Activated effector memory CD4-positive, alpha-beta T cell treated with Interleukin-2 at 50 U/mL for 16 hours (primary cell): ENCODE data around the gene KCNMB2.
"Not testable (repeated sequence)": the region's sequence is repeated elsewhere in the genome, so short reads cannot be mapped to it uniquely, and the experiment has no call there.

ENCODE experiments used
- DNase-seq: peaks from one replicate; pipeline ENCODE4 v3.0.0-alpha.2; 2020

Gene KCNMB2

DNA sequence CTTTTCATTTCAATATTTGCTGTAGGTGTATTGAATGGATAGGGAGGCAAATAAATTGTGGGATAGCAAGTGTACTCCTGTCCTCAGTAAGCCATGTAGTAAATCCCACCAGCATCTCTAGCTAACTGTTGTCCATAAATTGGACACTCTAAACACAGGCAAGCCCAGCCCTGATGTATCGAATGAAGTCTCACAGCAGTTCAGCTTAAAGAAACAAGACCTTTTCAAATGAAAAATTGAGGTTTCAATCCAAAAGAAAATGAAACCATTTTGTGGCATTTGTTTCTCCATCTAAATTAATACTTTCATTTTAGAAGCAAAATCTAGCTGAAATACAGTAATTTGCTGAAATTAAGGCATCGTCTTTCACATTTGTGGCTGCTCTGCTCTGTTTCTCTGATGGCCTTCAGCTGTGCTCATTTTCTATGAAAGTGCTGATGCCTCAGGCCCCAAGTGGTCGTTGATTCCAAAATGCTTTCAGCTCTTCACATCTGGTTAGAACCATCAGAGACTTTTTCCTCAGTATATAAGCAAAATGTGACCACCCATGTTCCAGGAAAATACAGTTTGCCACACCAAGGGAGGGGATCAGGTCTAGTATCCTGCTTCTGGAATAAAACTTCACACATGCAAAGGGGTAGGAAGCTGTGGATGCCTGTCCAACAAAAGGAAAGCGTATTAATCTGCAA lies 290.3 kb downstream of the KCNMB2 start:
- no peak for DNase-seq

DNA sequence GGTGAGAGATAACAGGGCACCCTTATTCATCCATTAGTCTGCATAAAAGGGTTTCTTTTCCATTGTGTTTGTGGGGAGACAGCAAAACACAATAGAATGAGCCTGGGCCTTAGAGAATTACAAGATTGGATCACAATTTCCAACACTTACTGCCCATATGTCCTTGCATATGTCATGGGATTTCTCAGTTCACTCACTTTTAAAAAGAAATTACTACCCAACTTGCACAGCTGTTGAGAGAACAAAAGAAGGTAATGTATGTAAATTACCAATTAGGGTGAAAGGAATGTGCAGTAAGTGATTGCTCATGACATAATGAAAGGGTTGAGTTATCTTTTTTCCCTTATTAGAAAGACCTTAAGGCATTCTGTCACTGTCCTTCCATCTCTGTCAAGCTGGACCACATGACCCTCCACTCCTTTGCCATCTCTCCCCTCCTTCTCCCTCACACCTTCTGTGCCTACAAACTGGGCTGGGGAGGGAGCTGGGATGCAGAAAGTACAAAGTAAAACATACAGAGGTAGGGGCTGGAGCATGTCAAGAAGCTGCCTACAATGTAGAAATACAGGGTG lies 291.1 kb downstream of the KCNMB2 start:
- DNase-seq, result no peak

DNA sequence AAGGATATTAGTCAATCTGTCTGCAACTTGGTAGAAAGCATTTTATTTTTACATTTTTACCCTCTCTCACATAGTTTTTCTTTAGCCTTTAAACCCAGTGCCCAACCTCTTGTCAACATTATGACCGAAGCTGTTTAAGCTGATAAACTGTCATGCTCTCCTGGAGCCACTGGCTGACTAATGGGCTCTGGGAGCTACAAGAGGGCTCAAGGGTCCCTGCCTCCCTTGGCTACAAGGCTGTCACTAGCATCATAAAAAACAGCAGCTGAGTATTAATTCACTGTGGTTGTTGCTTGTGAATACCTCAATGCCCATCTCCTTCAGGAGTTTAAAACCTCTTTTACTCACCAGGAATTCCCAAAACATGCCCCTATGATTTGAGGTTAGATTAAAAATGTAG lies 297.5 kb downstream of the KCNMB2 start:
- DNase-seq, result no peak

DNA sequence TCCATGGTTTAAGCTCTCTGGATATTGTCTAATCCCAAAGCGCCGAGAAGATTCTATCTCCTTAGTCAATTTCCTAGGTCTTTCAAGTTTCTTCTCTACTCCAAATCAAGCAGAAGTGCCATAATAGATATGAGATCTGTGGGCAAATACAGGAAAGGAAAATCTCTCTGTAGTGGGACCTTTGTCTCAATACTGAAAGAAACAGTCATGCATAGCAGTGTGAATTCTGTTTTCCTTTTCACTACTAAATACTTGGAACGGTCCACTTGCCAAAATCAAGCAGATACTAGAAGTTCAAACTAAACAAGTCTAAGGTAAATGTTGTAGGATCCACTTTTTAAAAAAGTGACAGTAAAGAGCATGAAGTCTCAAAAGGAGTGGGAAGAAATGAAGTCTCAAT lies 298.8 kb downstream of the KCNMB2 start:
- no peak for DNase-seq

DNA sequence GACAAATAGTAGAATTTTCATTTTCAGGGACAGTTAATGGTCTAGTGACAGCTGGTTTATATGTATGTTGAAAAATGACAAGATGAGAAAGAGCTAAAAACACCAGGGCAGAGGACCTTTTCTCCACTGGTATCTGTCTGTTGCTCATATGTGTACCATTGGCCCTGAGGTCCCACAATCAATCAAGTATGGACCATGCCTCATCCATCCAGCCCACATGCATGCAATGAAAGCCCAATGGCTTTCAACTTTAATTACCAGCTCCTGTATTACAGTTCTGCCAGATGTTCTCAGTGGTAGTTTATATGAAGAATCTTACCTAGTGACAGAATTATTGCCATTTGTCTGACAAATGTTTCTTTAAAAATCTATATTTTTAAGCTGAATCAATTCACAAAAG lies 301.3 kb downstream of the KCNMB2 start:
- no peak for DNase-seq

DNA sequence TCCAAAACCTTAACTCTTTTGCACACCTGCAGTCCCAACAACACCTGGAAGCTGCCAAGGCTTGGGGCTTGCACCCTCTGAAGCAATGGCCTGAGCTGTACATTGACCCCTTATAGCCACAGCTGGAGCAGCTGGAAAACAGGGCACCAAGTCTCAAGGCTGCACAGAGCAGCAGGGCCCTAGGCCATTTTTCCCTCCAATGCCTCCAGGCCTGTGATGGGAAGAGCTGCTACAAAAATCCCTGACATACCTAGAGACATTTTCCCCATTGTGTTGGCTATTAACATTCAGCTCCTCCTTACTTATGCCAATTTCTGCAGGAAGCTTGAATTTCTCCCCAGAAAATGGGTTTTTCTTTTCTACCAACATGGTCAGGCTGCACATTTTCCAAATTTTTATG lies 304.4 kb downstream of the KCNMB2 start:
- DNase-seq, result no peak

DNA sequence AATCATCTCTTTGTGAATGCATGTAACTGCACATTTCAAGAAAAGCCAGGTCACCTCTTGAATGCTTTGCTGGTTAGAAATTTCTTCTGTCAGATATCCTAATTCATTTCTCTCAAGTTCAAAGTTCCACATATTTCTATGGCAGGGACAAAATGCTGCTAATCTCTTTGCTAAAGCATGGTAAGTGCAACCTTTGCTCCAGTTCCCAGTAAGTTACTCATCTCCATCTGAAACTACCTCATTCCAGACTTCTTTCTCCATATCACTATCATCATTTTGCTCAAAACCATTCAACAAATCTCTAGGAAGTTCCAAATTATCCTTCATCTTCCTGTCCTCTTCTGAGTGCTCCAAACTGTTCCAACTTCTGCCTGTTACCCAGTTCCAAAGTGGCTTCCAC lies 304.8 kb downstream of the KCNMB2 start:
- no peak for DNase-seq

DNA sequence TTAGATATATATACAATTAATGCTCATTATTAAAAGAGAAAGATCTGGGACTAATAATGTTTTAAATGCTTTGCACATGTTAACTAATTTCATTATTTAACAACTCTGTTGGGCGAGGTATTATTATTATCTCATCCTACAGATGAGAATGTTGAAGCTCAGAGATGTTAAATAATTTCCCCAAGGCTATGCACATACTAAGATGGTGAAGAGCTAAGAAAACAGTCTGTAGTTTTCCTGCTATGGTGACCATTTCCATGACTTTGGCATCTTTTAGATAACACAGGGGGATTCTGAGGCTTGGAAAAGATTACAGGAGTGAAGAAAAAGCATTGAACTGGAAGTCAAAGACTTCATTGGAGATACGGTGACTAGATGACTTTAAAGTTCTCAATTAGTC lies 308.7 kb downstream of the KCNMB2 start:
- DNase-seq, result no peak

DNA sequence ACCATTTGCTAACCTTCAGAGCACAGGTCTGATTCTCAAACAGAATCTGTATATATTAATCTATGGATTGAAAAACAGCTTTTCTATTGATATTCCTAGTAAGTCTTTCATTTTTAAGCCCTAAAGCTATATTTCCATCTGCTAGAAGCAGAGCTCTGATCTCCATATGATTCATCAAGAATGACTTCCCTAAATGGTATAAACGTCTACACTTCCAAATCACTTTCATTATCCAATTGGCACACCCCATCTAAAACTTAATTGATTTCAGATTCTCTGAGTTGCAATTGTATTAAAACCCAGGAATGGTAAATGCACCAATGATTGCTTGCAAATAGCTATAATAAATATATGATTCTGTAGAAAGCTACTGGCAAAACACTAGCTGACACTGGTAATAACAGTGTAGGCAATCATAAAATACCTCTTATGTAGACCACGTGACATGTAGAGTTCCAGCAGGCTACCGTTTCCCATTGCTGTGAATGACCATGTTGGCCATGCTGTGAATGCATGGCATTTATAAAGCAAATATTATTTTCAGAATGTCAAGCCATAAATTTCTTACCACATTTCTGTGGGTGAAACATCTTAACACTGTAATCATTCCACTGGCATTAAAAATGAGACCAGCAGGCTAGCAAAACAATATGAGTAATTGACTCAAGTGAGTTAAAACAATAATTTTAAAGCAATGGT lies 309.3 kb downstream of the KCNMB2 start:
- no peak for DNase-seq

DNA sequence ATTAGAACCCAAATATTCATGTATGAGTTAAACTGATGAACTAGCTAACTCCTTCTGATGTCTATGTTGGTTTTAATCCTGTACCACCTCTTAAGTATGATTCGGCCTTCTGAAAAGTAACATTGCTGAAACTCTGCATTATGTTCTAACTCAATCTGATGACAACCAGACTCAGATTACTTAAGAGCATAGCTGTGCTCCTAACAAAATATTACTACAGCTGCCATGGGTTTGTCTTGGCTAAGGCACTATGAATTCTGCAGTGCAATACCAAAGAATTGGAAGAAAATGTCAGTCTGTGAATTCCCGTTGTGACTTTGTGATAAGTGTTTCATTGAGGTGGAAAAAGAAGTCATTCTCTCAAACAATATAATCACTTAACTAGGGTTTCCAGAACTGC lies 311.0 kb downstream of the KCNMB2 start:
- no peak for DNase-seq

DNA sequence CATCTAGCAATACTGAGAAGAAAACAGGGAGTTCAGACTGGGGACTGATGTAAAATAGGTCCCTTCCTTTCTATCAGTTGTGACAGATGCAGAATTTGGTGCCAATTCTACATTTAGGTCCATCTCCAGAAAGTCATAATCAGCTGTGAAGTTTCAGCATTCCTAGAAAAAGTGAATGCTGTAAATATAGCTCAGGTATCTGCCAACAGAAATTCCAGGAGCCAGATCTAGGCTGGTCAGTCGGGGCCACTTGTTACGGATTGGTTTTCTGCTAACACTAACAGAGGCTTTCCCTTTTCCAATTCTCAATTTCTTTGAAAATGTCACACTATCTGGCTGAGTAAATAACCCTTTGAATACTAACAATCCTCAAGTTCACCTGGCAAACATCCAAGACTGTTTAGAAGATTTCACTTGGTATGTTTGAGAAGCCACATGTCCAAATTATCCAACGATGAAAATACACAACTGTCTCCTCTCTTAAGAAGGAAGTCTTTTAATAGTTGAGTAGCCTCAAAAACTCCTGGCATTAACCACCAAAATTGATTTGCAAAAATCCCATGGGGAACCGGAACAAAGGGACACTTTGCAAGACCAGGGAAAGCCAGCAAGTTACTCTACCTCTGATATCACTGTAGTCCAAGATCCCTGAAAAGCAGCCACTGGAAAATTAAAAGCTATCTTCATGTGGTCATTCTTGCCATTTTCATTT lies 313.1 kb downstream of the KCNMB2 start:
- no peak for DNase-seq

DNA sequence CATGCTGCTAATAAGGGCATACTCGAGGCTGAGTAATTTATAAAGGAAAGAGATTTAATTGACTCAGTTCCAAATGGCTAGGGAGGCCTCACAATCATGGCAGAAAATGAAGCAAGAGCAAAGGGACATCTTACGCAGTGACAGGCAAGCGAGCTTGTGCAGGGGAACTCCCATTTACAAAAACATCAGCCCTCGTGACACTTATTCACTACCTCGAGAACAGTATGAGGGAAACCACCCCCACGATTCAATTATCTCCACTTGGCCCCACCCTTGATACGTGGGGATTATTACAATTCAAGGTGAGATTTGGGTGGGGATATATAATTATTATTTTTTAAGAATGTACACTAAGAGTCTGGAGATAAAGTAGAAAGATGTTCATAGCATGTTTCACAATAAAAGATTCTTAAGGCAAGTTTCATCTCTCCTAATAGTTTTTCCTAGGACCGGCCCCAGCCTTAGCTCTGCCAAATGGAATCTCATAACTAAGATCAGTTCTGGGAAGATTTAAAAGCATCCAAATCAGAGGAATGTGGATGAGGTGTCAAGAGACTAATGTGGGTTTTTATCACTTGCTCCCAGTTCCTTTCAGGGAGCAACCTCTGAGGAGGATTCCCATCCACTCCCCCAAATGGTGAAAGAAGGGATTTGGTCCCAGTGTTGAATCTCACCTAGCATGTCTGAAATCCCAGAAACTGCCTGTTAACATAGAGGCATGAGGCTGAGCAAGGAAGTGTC lies 314.4 kb downstream of the KCNMB2 start:
- no peak for DNase-seq

DNA sequence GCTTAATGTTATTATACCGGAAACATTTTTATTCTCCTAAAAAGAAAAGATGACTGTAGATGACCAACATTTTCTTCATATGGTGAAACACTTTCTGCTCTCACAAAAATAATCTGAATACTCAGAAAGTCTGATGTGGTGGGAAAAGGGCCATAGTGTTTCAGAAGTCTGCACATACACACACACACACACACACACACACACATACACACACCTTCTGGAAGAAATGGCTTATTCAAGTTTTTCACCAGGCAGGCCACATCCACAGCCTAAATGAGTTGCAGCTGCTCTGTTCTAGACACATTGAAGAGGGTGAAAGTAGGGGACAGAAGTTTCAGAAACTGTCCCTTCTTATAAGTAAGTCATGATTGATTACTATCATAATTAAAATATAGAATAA lies 315.3 kb downstream of the KCNMB2 start:
- no peak for DNase-seq

DNA sequence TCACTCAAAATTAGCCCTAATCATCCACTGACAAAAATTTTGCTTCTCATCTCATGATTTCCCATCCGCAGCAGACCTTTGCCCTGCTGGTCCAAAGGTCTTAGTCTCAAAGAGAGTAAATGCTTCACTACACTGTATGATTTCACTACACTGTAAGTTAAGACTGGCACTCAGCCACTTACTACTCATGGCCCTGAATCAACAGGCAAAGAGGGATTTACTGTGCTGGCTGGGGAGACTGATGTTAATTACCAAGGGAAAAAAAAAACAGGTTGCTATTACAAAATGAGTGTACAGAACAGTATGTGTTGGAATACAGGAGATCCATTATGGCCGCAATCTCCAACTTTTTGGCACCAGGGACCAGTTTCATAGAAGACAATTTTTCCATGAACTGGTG lies 320.6 kb downstream of the KCNMB2 start:
- no peak for DNase-seq

DNA sequence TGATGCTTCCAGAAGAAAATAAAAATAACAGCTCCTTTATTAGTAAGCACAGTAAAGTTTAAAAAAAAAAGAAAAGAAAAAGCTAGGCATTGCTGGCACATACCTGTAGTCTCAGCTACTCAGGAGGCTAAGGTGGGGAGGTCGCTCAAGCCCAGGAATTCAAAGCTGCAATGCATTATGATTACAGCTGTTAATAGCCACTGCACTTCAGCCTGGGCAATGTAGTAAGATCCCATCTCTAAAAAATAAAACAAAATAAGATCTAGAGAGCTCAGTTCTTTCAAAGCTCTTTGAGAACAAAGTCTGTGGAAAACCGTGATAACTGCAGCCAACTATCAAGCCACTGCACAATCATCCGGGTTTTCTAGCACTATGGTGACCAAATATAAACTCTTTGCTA lies 323.1 kb downstream of the KCNMB2 start:
- no peak for DNase-seq

DNA sequence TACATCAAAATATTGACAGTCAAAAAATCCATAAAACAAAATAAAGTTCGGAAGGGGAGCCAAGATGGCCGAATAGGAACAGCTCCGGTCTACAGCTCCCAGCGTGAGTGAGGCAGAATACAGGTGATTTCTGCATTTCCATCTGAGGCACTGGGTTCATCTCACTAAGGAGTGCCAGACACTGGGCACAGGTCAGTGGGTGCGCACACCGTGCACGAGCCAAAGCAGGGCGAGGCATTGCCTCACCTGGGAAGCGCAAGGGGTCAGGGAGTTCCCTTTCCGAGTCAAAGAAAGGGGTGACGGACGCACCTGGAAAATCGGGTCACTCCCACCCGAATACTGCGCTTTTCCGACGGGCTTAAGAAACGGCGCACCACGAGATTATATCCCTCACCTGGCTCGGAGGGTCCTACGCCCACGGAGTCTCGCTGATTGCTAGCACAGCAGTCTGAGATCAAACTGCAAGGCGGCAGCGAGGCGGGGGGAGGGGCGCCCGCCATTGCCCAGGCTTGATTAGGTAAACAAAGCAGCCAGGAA lies 323.7 kb downstream of the KCNMB2 start:
- not testable (repeated sequence) for DNase-seq

DNA sequence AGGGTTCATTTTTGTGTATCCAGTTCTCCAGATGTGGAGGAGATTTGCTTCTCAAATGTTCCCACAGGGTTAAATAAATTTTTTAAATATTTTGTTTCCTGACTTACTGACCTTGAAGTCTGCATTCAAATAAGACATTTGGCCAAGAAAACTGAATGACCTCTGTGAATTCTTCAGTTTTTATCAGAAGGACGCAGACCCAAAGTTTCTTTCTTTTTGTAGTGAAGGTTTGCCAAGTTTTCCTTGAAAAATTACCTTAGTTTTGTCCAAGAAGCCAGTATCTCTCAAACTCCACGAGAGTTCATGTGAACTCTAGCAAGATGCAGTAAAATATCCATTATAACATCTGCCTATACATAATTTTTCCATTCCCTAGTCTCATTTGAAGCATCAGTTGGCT lies 332.4 kb downstream of the KCNMB2 start:
- DNase-seq, result no peak

DNA sequence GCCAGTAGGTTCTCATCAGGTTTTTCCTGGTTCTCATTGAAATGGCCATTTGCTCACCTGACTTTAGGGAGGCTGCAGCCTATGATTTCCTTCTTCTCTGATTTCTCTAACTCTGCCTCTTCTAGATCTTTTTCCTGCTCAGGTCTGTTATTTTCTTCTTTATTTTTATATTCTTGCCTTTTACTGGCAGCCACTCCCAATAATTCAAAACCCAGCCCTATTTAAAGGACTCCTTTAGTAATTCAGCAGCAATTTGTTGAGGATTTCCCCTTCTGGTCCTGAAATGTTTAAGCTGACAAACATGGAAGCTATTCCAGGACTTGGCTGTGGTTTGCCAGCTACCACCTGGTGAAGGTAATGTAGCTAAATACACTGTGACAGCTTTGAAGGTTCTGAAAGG lies 333.8 kb downstream of the KCNMB2 start:
- no peak for DNase-seq

DNA sequence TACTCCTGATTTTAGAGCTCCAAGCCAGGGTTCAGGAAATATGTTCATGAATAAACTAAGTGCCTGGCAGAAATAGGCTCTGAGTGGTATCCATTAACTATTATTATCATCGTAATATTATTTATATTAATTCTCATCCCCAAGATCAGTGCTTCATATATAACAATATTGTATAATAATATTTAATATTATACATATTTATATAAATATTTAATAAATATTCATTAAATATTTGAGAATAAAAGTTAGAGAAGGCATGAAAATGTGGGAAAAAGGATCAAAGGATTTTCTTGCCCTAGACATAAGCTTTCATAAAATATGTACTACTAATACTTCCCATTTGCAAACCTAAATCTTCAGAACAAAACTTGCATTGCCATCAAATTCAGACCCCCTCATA lies 338.9 kb downstream of the KCNMB2 start:
- DNase-seq, result no peak

DNA sequence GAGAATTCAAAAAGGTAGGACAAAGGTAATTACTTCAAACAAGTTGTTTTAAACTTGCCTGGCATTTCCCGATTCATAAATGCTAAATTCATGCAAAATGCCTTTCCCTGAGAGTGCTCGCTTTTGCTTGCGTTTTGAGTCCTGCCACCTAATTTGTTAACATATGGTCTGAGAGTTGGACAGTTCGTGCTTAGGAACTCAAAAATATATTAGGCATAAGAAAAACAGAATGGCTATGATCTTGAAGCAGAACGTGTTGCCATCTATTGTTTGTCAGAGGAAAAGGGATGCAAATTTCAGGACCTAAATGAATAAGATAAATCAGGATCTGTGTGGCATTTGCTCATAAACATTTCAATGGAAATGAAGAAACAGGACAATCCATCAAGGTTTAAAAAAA lies 339.6 kb downstream of the KCNMB2 start:
- no peak for DNase-seq

DNA sequence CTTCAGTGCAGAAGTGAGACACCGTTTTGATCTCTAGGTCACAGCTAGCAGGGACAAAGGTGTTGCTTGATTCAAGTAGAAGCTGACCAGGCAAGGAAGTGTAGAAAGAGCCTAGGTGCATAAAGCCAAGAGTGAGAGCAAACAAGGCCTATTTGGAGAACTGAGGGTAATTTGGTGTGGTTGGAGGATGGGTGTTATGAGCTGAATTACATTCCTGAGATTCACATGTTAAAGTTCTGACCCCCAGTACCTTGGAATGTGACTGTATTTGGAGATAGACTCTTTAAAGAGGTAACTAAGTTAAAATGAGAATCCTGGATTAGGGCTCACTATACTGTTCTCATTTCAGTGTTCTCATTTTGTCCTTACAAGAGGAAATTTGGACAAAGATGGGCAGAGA lies 344.0 kb downstream of the KCNMB2 start:
- no peak for DNase-seq
